ENCODE results near the gene DEFB121.

The DEFB121 gene

GRCh38 chr20:31410011-31410410 lies 4.0 kb upstream of the DEFB121 start:
- Histone ChIP-seq H3K36me3 (replicated peaks; ENCODE audit: low read depth, low read length) (no peaks in the 10 kb centered on the region), H3K4me2 (ENCODE audit: low read length) (no peak overlapping the region), H3K9me3 (ENCODE audit: insufficient read depth, low read length) (no peaks in the 10 kb centered on the region), H3K4me1 (ENCODE audit: low read length) (no peaks in the 10 kb centered on the region), H3K79me2 (ENCODE audit: low read length) (no peaks in the 10 kb centered on the region), H3K27ac (ENCODE audit: low read length) (no peak overlapping the region), H3K27me3 (ENCODE audit: low read depth, low read length) (no peaks in the 10 kb centered on the region), H3K4me3 (ENCODE audit: low read length) (no peak overlapping the region), H4K20me1 (ENCODE audit: insufficient read depth, low read length) (no peaks in the 10 kb centered on the region), H3K9ac (ENCODE audit: low read length) (no peak overlapping the region), H2AFZ (ENCODE audit: low read depth, low read length) (no peak overlapping the region)
- TF ChIP-seq EZH2phosphoT487 (IDR thresholded peaks at IDR 0.05; ENCODE audit: low read depth) = no peak
- TF ChIP-seq, protein P1, sequence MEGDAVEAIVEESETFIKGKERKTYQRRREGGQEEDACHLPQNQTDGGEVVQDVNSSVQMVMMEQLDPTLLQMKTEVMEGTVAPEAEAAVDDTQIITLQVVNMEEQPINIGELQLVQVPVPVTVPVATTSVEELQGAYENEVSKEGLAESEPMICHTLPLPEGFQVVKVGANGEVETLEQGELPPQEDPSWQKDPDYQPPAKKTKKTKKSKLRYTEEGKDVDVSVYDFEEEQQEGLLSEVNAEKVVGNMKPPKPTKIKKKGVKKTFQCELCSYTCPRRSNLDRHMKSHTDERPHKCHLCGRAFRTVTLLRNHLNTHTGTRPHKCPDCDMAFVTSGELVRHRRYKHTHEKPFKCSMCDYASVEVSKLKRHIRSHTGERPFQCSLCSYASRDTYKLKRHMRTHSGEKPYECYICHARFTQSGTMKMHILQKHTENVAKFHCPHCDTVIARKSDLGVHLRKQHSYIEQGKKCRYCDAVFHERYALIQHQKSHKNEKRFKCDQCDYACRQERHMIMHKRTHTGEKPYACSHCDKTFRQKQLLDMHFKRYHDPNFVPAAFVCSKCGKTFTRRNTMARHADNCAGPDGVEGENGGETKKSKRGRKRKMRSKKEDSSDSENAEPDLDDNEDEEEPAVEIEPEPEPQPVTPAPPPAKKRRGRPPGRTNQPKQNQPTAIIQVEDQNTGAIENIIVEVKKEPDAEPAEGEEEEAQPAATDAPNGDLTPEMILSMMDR (IDR thresholded peaks at IDR 0.05; ENCODE audit: low read depth, low read length) = no peak

DNA sequence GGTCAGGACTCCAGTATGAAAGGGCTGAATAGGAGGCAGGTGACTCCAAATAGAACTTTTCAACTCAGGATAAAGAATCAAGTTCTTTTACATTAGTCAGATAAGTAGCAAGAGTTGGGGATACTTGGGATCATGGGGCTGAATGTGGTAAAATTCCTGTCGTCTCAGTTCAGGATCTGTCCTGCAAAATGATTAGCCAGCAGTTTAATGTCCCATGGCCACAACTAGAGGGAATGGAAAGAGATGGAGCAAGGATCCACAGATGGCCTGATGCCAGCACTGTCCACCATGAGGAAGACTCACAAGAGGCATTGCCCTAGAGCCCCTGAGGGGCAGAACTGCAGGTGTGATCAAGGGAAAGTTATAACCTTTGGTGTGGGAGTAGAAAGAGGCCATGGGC lies 2.1 kb downstream of the DEFB121 start:
- TF ChIP-seq, protein P1 (IDR thresholded peaks at IDR 0.05; ENCODE audit: low read depth, low read length) = no peak
- no peak for TF ChIP-seq EZH2phosphoT487 (IDR thresholded peaks at IDR 0.05; ENCODE audit: low read depth)
- H3K36me3 ChIP-seq (replicated peaks; ENCODE audit: low read depth, low read length) = no peaks in the 10 kb centered on the region
- H3K27ac ChIP-seq (ENCODE audit: low read length) = no peak overlapping the region
- no peaks in the 10 kb centered on the region for H3K4me1 ChIP-seq (ENCODE audit: low read length)
- H3K4me3 ChIP-seq (ENCODE audit: low read length) = no peak overlapping the region
- no peak overlapping the region for H2AFZ ChIP-seq (ENCODE audit: low read depth, low read length)
- H3K27me3 ChIP-seq (ENCODE audit: low read depth, low read length) = peaks cover 4% of the 10 kb centered on the region; the same call in 1 of the 2 replicates
- no peak overlapping the region for H3K9ac ChIP-seq (ENCODE audit: low read length)
- H3K9me3 ChIP-seq (ENCODE audit: insufficient read depth, low read length) = no peaks in the 10 kb centered on the region
- H3K4me2 ChIP-seq (ENCODE audit: low read length) = no peak overlapping the region
- H4K20me1 ChIP-seq (ENCODE audit: insufficient read depth, low read length) = no peaks in the 10 kb centered on the region
- no peaks in the 10 kb centered on the region for H3K79me2 ChIP-seq (ENCODE audit: low read length)

- Histone ChIP-seq H3K4me2 (ENCODE audit: low read length) (no peak overlapping the region), H3K9ac (ENCODE audit: low read length) (no peak overlapping the region), H3K79me2 (ENCODE audit: low read length) (no peaks in the 10 kb centered on the region), H3K36me3 (replicated peaks; ENCODE audit: low read depth, low read length) (no peaks in the 10 kb centered on the region), H4K20me1 (ENCODE audit: insufficient read depth, low read length) (no peaks in the 10 kb centered on the region), H2AFZ (ENCODE audit: low read depth, low read length) (no peak overlapping the region), H3K27ac (ENCODE audit: low read length) (no peak overlapping the region), H3K4me3 (ENCODE audit: low read length) (no peak overlapping the region), H3K27me3 (ENCODE audit: low read depth, low read length) (peaks cover 10% of the 10 kb centered on the region; the same call in 1 of the 2 replicates), H3K9me3 (ENCODE audit: insufficient read depth, low read length) (no peaks in the 10 kb centered on the region), H3K4me1 (ENCODE audit: low read length) (no peaks in the 10 kb centered on the region)
- TF ChIP-seq, protein P1 (IDR thresholded peaks at IDR 0.05; ENCODE audit: low read depth, low read length) = no peak
- TF ChIP-seq EZH2phosphoT487 (IDR thresholded peaks at IDR 0.05; ENCODE audit: low read depth) = no peak
Measured at GRCh38 chr20:31394900-31395299, 11.1 kb downstream of the DEFB121 start.

DNA sequence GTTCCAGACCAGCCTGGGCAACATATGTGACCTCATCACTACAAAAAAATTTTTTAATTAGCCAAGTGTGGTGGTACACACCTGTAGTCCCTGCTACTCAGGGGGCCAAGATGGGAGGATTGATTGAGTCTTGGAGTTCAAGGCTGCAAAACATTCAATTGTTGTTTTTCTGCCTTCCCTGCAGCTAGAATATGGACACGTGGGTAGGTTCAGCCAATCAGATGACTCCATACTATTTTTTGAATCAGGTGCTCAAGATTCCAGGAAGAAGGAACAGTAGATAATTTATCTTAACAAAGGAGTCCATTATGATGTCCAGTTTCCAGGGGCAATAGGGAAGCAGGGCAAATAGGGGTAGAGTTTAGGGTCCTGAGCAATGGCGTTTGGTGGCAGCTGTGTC lies 13.2 kb downstream of the DEFB121 start:
- H3K27me3 ChIP-seq (ENCODE audit: low read depth, low read length) = peaks cover 10% of the 10 kb centered on the region; the same call in 1 of the 2 replicates
- H3K9me3 ChIP-seq (ENCODE audit: insufficient read depth, low read length) = no peaks in the 10 kb centered on the region
- no peak overlapping the region for H2AFZ ChIP-seq (ENCODE audit: low read depth, low read length)

More for the DNA sequence above, 13.2 kb downstream of the DEFB121 start:
- H4K20me1 ChIP-seq (ENCODE audit: insufficient read depth, low read length) = no peaks in the 10 kb centered on the region
- no peak overlapping the region for H3K4me2 ChIP-seq (ENCODE audit: low read length)
- TF ChIP-seq, protein P1 (IDR thresholded peaks at IDR 0.05; ENCODE audit: low read depth, low read length) = no peak
- no peak for TF ChIP-seq EZH2phosphoT487 (IDR thresholded peaks at IDR 0.05; ENCODE audit: low read depth)
- H3K27ac ChIP-seq (ENCODE audit: low read length) = no peak overlapping the region
- no peak overlapping the region for H3K9ac ChIP-seq (ENCODE audit: low read length)
- no peak overlapping the region for H3K4me3 ChIP-seq (ENCODE audit: low read length)
- no peaks in the 10 kb centered on the region for H3K79me2 ChIP-seq (ENCODE audit: low read length)
- H3K36me3 ChIP-seq (replicated peaks; ENCODE audit: low read depth, low read length) = no peaks in the 10 kb centered on the region
- H3K4me1 ChIP-seq (ENCODE audit: low read length) = no peaks in the 10 kb centered on the region
